ENCODE data around the gene C12orf75. TPM values are rescaled to one million over a fixed set of nuclear protein-coding genes. Genes with fewer than 3 reads are reported as not detected.

The C12orf75 gene
- total RNA-seq, 6 experiments from 2014 or later = 1,007 to 1,412 (median 1,300) TPM

GRCh38 chr12:105396983-105397382, 66.5 kb downstream of the C12orf75 start:
- DNase-seq = no peak
- peaks cover 29% of the 10 kb centered on the region for H3K4me1 Mint-ChIP-seq (ENCODE audit: low read depth)
- no peak for TF ChIP-seq CTCF (IDR thresholded peaks at IDR 0.05)
- no peaks in the 10 kb centered on the region; the same call in 1 of the 2 replicates for H3K9me3 Mint-ChIP-seq
- no peak overlapping the region for H3K4me3 Mint-ChIP-seq
- H3K27ac Mint-ChIP-seq = no peak overlapping the region
- H3K36me3 Mint-ChIP-seq (ENCODE audit: low read depth) = peaks cover 52% of the 10 kb centered on the region
- H3K27me3 Mint-ChIP-seq (ENCODE audit: insufficient read depth) = peaks cover 1% of the 10 kb centered on the region; the same call in 1 of the 2 replicates

GRCh38 chr12:105398930-105399329, 68.4 kb downstream of the C12orf75 start:
- H3K36me3 Mint-ChIP-seq (ENCODE audit: low read depth) = peaks cover 70% of the 10 kb centered on the region
- no peak overlapping the region for H3K4me3 Mint-ChIP-seq
- no peak overlapping the region for H3K27ac Mint-ChIP-seq
- no peaks in the 10 kb centered on the region; the same call in 1 of the 2 replicates for H3K27me3 Mint-ChIP-seq (ENCODE audit: insufficient read depth)
- TF ChIP-seq CTCF (IDR thresholded peaks at IDR 0.05) = no peak
- DNase-seq = no peak
- H3K9me3 Mint-ChIP-seq = no peaks in the 10 kb centered on the region; the same call in 1 of the 2 replicates
- H3K4me1 Mint-ChIP-seq (ENCODE audit: low read depth) = peaks cover 10% of the 10 kb centered on the region

GRCh38 chr12:105399428-105400081, 69.1 kb downstream of the C12orf75 start:
- no peaks in the 10 kb centered on the region; the same call in 1 of the 2 replicates for H3K27me3 Mint-ChIP-seq (ENCODE audit: insufficient read depth)
- DNase-seq = no peak
- H3K4me1 Mint-ChIP-seq (ENCODE audit: low read depth) = peaks cover 9% of the 10 kb centered on the region
- H3K27ac Mint-ChIP-seq = no peak overlapping the region
- no peaks in the 10 kb centered on the region; the same call in 1 of the 2 replicates for H3K9me3 Mint-ChIP-seq
- TF ChIP-seq CTCF (IDR thresholded peaks at IDR 0.05) = no peak
- no peak overlapping the region for H3K4me3 Mint-ChIP-seq
- H3K36me3 Mint-ChIP-seq (ENCODE audit: low read depth) = peaks cover 76% of the 10 kb centered on the region

GRCh38 chr12:105400227-105400626, 69.7 kb downstream of the C12orf75 start:
- H3K4me1 Mint-ChIP-seq (ENCODE audit: low read depth) = peaks cover 9% of the 10 kb centered on the region
- H3K27me3 Mint-ChIP-seq (ENCODE audit: insufficient read depth) = peaks cover 3% of the 10 kb centered on the region
- peaks cover 83% of the 10 kb centered on the region for H3K36me3 Mint-ChIP-seq (ENCODE audit: low read depth)
- no peaks in the 10 kb centered on the region; the same call in 1 of the 2 replicates for H3K9me3 Mint-ChIP-seq
- TF ChIP-seq CTCF (IDR thresholded peaks at IDR 0.05) = no peak
- no peak overlapping the region for H3K27ac Mint-ChIP-seq
- H3K4me3 Mint-ChIP-seq = no peak overlapping the region
- DNase-seq = no peak

GRCh38 chr12:105401198-105401597, 70.7 kb downstream of the C12orf75 start:
- DNase-seq = no peak
- no peak for TF ChIP-seq CTCF (IDR thresholded peaks at IDR 0.05)
- Mint-ChIP-seq H3K4me3 (no peak overlapping the region), H3K27ac (peak overlapping the region; percentile 17; the same call in 1 of the 2 replicates), H3K27me3 (ENCODE audit: insufficient read depth) (peaks cover 3% of the 10 kb centered on the region), H3K4me1 (ENCODE audit: low read depth) (peaks cover 9% of the 10 kb centered on the region), H3K9me3 (no peaks in the 10 kb centered on the region; the same call in 1 of the 2 replicates), H3K36me3 (ENCODE audit: low read depth) (peaks cover 90% of the 10 kb centered on the region)
